Liver (tissue), 3 donors: ENCODE data around the gene DERL3.

ENCODE experiments used
- CTCF ChIP-seq: fragments of 150-350 bp; IDR thresholded peaks from 2 replicates; pipeline ENCODE4 v1.5.1; 2017; ENCODE audit warnings: improper control_type of control experiment, low read depth, low read length; ENCODE audit not compliant: missing input control
- FOXA1 ChIP-seq: IDR thresholded peaks from 2 replicates; pipeline ENCODE4 v1.6.1; 2016; ENCODE audit warnings: antibody characterized with exemption
- GABPA ChIP-seq, 2 donors: IDR thresholded peaks in 1 of 2; conservative IDR thresholded peaks in 1 of 2; 2 replicates each; pipeline ENCODE4 v1.6.1; 2016; ENCODE audit warnings: antibody characterized with exemption in 2 of 2, mild to moderate bottlenecking in 1 of 2, moderate library complexity in 1 of 2
- JUND ChIP-seq, 2 donors: IDR thresholded peaks; 2 replicates each; pipeline ENCODE4 v1.6.1; 2016; ENCODE audit warnings: antibody characterized with exemption in 2 of 2
- MAX ChIP-seq: IDR thresholded peaks from 2 replicates; pipeline ENCODE4 v1.6.1; 2016; ENCODE audit warnings: antibody characterized with exemption
- REST ChIP-seq: IDR thresholded peaks from 2 replicates; pipeline ENCODE4 v1.6.1; 2016; ENCODE audit warnings: antibody characterized with exemption, mild to moderate bottlenecking
- RXRA ChIP-seq, 2 donors: IDR thresholded peaks; 2 replicates each; pipeline ENCODE4 v1.6.1; 2017 to 2018; ENCODE audit warnings: antibody characterized with exemption in 2 of 2, mild to moderate bottlenecking in 1 of 2
- TAF1 ChIP-seq: conservative IDR thresholded peaks from 2 replicates; pipeline ENCODE4 v1.6.1; 2016; ENCODE audit warnings: antibody characterized with exemption, mild to moderate bottlenecking
- donor health status: healthy.
- donor health status: healthy.

- TF ChIP-seq CTCF (no peak), MAX (no peak), REST (no peak), TAF1 (no peak), JUND (IDR thresholded peaks at IDR 0.05) (no peak), GABPA (IDR thresholded peaks at IDR 0.05 in 1 of 2, conservative IDR thresholded peaks at IDR 0.05 in 1 of 2) (no peak), RXRA (IDR thresholded peaks at IDR 0.05) (no peak), FOXA1 (no peak)
Observed at GRCh38 chr22:23834406-23834792, 4.4 kb downstream of the DERL3 start.
